Muscle of back (tissue), 13 donors: ENCODE results near the gene SPCS3. TPM values are rescaled to one million over a fixed set of nuclear protein-coding genes. Genes with fewer than 3 reads are reported as not detected.
"Not testable (repeated sequence)": the region's sequence is repeated elsewhere in the genome, so short reads cannot be mapped to it uniquely, and the experiment has no call there.

Source experiments
- DNase-seq, 3 donors: peaks; one replicate each; pipeline versions ENCODE4 v3.0.0 to v3.0.0-alpha.2; 2013
- long read RNA-seq, 9 donors: transcript quantifications; one replicate each; lab custom pipeline, GENCODE V29; 2026
- polyA plus RNA-seq, 10 donors: library from polyadenylated mRNA; unstranded; fragments of 120-200 nt; gene quantifications; one replicate each; pipeline ENCODE4 v1.2.1, GENCODE V29; 2013; ENCODE audit not compliant: insufficient read length in 10 of 10

The SPCS3 gene
- polyA plus RNA-seq = 10 to 100 TPM; 52.2 to 75.1 (median 65.6) TPM
- long read RNA-seq, donor 1, full-length matches to known transcripts = 27 of 27 reads
- long read RNA-seq, donor 1, partial matches to known transcripts = 0 of 27 reads
- long read RNA-seq, donor 1, other reads (novel, unspliced or antisense) = 0 of 27 reads
- long read RNA-seq, donor 2, full-length matches to known transcripts = 16 of 56 reads
- long read RNA-seq, donor 2, partial matches to known transcripts = 40 of 56 reads
- long read RNA-seq, donor 2, other reads (novel, unspliced or antisense) = 0 of 56 reads
- long read RNA-seq, donor 3 = 0 reads
- long read RNA-seq, donor 4, full-length matches to known transcripts = 23 of 23 reads
- long read RNA-seq, donor 4, partial matches to known transcripts = 0 of 23 reads
- long read RNA-seq, donor 4, other reads (novel, unspliced or antisense) = 0 of 23 reads
- long read RNA-seq, donor 5, full-length matches to known transcripts = 28 of 28 reads
- long read RNA-seq, donor 5, partial matches to known transcripts = 0 of 28 reads
- long read RNA-seq, donor 5, other reads (novel, unspliced or antisense) = 0 of 28 reads
- long read RNA-seq, donor 6, full-length matches to known transcripts = 38 of 38 reads
- long read RNA-seq, donor 6, partial matches to known transcripts = 0 of 38 reads
- long read RNA-seq, donor 6, other reads (novel, unspliced or antisense) = 0 of 38 reads
- long read RNA-seq, donor 7, full-length matches to known transcripts = 12 of 12 reads
- long read RNA-seq, donor 7, partial matches to known transcripts = 0 of 12 reads
- long read RNA-seq, donor 7, other reads (novel, unspliced or antisense) = 0 of 12 reads
- long read RNA-seq, donor 8, full-length matches to known transcripts = 15 of 129 reads
- long read RNA-seq, donor 8, partial matches to known transcripts = 114 of 129 reads
- long read RNA-seq, donor 8, other reads (novel, unspliced or antisense) = 0 of 129 reads
- long read RNA-seq, donor 9, full-length matches to known transcripts = 4 of 4 reads
- long read RNA-seq, donor 9, partial matches to known transcripts = 0 of 4 reads
- long read RNA-seq, donor 9, other reads (novel, unspliced or antisense) = 0 of 4 reads

- DNase-seq = peak; percentile 98
Measured at GRCh38 chr4:176319704-176320339, at the start of gene SPCS3. SPCS3 (plus strand) TSS chr4:176319966; CDS start chr4:176320077, 111 bp downstream.

GRCh38 chr4:176270669-176271068, 49.1 kb upstream of the SPCS3 start:
- DNase-seq = peak; percentile 22 to 98 (median 38)

GRCh38 chr4:176271749-176272148, 48.0 kb upstream of the SPCS3 start:
- DNase-seq = no peak

- no peak for DNase-seq
Measured at GRCh38 chr4:176272799-176273198, 47.0 kb upstream of the SPCS3 start.

- no peak for DNase-seq
Measured at GRCh38 chr4:176273736-176274135, 46.0 kb upstream of the SPCS3 start.

GRCh38 chr4:176274441-176274840, 45.3 kb upstream of the SPCS3 start:
- DNase-seq = no peak

- DNase-seq = no peak
Measured at GRCh38 chr4:176276710-176277109, 43.1 kb upstream of the SPCS3 start.

GRCh38 chr4:176277162-176277904, 42.4 kb upstream of the SPCS3 start:
- peak; percentile 28 to 48 (median 33) for DNase-seq

- not testable (repeated sequence) for DNase-seq
Measured at GRCh38 chr4:176279560-176279959, 40.2 kb upstream of the SPCS3 start.

GRCh38 chr4:176286728-176287127, 33.0 kb upstream of the SPCS3 start:
- DNase-seq = no peak

GRCh38 chr4:176287546-176287945, 32.2 kb upstream of the SPCS3 start:
- no peak for DNase-seq

GRCh38 chr4:176288020-176288419, 31.7 kb upstream of the SPCS3 start:
- no peak for DNase-seq

- no peak for DNase-seq
Measured at GRCh38 chr4:176289561-176289960, 30.2 kb upstream of the SPCS3 start.

- no peak for DNase-seq
Measured at GRCh38 chr4:176290520-176290919, 29.2 kb upstream of the SPCS3 start.

- no peak for DNase-seq
Measured at GRCh38 chr4:176291748-176292147, 28.0 kb upstream of the SPCS3 start.

GRCh38 chr4:176292920-176293319, 26.8 kb upstream of the SPCS3 start:
- DNase-seq = no peak

GRCh38 chr4:176293660-176294059, 26.1 kb upstream of the SPCS3 start:
- DNase-seq = no peak

GRCh38 chr4:176295907-176296306, 23.9 kb upstream of the SPCS3 start:
- not testable (repeated sequence) for DNase-seq

- no peak for DNase-seq
Measured at GRCh38 chr4:176298664-176299063, 21.1 kb upstream of the SPCS3 start.

GRCh38 chr4:176300036-176300435, 19.7 kb upstream of the SPCS3 start:
- no peak for DNase-seq

- DNase-seq = no peak
Measured at GRCh38 chr4:176300565-176300964, 19.2 kb upstream of the SPCS3 start.
